Body of pancreas (tissue), 4 donors: ENCODE measurements around the gene ADCY1.

ENCODE experiments used
- CTCF ChIP-seq, 7 experiments: fragments of 450-650 bp in 4 of 7; fragments of 200-600 bp in 3 of 7; sonication (generic) in 3 of 7; IDR thresholded peaks; one replicate each; pipeline ENCODE4 v1.5.1; 2016 to 2019; ENCODE audit warnings: antibody characterized with exemption in 7 of 7
- POLR2A ChIP-seq, 3 donors: fragments of 450-650 bp; IDR thresholded peaks; one replicate each; pipeline ENCODE4 v1.6.1; 2016; ENCODE audit warnings: antibody characterized with exemption in 3 of 3, mild to moderate bottlenecking in 2 of 3

- TF ChIP-seq CTCF (IDR thresholded peaks at IDR 0.05) (no peak), POLR2A (IDR thresholded peaks at IDR 0.05) (no peak)
These were observed 86.2 kb downstream of the ADCY1 start for GRCh38 chr7:45660201-45660900.
